ENCODE results near the gene GPR15LG. TPM values are rescaled to one million over a fixed set of nuclear protein-coding genes. Genes with fewer than 3 reads are reported as not detected.

The GPR15LG gene
- total RNA-seq, 4 donors from 2014 or later = 10.3 to 25.8 (median 19.7) TPM

- TF ChIP-seq CTCF (IDR thresholded peaks at IDR 0.05) = no peak
- no peak for TF ChIP-seq POLR2A (IDR thresholded peaks at IDR 0.05)
- 76 to 86% methylated on average over 5 of the region's 5 CpGs for WGBS, 2 donors
Observed at GRCh38 chr10:84212014-84212413, 38.4 kb downstream of the GPR15LG start.

GRCh38 chr10:84213076-84213475 lies 39.5 kb downstream of the GPR15LG start:
- DNase-seq (ENCODE audit: low spot score in 2 of 2) = peak in 1 of 2 donors; percentile 43
- no peak for TF ChIP-seq CTCF (IDR thresholded peaks at IDR 0.05)
- TF ChIP-seq POLR2A (IDR thresholded peaks at IDR 0.05) = no peak
- 87 to 92% methylated on average over 11 of the region's 11 CpGs for WGBS, 2 donors
- intact Hi-C loops (cut with DNase I; ENCODE audit: low total_unique reads) = loop anchor here (5.0 kb wide), 1 partner anchor 66 kb away; no protein-coding TSS in a partner anchor
- no peak overlapping the region for H3K4me3 ChIP-seq (ENCODE audit: low read depth, poor library complexity, severe bottlenecking)

More at GRCh38 chr10:84212014-84212413, 38.4 kb downstream of the GPR15LG start:
- no peak overlapping the region for H3K4me3 ChIP-seq (ENCODE audit: low read depth, poor library complexity, severe bottlenecking)
- intact Hi-C loops (cut with DNase I; ENCODE audit: low total_unique reads) = loop anchor here (5.0 kb wide), 1 partner anchor 65 kb away; no protein-coding TSS in a partner anchor
- peak in 1 of 2 donors; percentile 77 for DNase-seq (ENCODE audit: low spot score in 2 of 2)

- intact Hi-C loops (cut with DNase I; ENCODE audit: low total_unique reads) = loop anchor here (5.0 kb wide), 1 partner anchor 67 kb away; no protein-coding TSS in a partner anchor
- DNase-seq (ENCODE audit: low spot score in 2 of 2) = peak in 1 of 2 donors; percentile 83
- TF ChIP-seq CTCF (IDR thresholded peaks at IDR 0.05) = no peak
- no peak for TF ChIP-seq POLR2A (IDR thresholded peaks at IDR 0.05)
- no peak overlapping the region for H3K4me3 ChIP-seq (ENCODE audit: low read depth, poor library complexity, severe bottlenecking)
- 73 to 80% methylated on average over 23 to 24 of the region's 25 CpGs for WGBS, 2 donors
Observed at GRCh38 chr10:84214046-84214572, 40.5 kb downstream of the GPR15LG start.

- DNase-seq (ENCODE audit: low spot score in 2 of 2) = peak in 1 of 2 donors; percentile 60
- intact Hi-C loops (cut with DNase I; ENCODE audit: low total_unique reads) = loop anchor here (5.0 kb wide), 1 partner anchor 67 kb away; no protein-coding TSS in a partner anchor
- TF ChIP-seq CTCF (IDR thresholded peaks at IDR 0.05) (no peak), POLR2A (IDR thresholded peaks at IDR 0.05) (no peak)
- 38 to 46% methylated on average over 12 of the region's 12 CpGs for WGBS, 2 donors
- H3K4me3 ChIP-seq (ENCODE audit: low read depth, poor library complexity, severe bottlenecking) = no peak overlapping the region
Observed at GRCh38 chr10:84214612-84215235, 41.1 kb downstream of the GPR15LG start.

GRCh38 chr10:84216834-84217233 lies 43.2 kb downstream of the GPR15LG start:
- 82 to 86% methylated on average over 9 of the region's 9 CpGs for WGBS, 2 donors
- no peak overlapping the region for H3K4me3 ChIP-seq (ENCODE audit: low read depth, poor library complexity, severe bottlenecking)
- intact Hi-C loops (cut with DNase I; ENCODE audit: low total_unique reads) = no loop called here
- no peak for TF ChIP-seq POLR2A (IDR thresholded peaks at IDR 0.05)
- no peak for TF ChIP-seq CTCF (IDR thresholded peaks at IDR 0.05)
- peak in 1 of 2 donors; percentile 81 for DNase-seq (ENCODE audit: low spot score in 2 of 2)
